B cell (primary cell): ENCODE data around the gene PTBP3. TPM values are rescaled to one million over a fixed set of nuclear protein-coding genes. Genes with fewer than 3 reads are reported as not detected.

Experiments used
- ATAC-seq: fragments of 200-7000 bp; cut with Tn5 transposase; one replicate; pipeline ENCODE4 v1.10.0; 2021; ENCODE audit warnings: low read depth, mild to moderate bottlenecking, moderate number of reproducible peaks, moderate library complexity
- CTCF ChIA-PET: fragments of 350-600 bp; sonication (Branson Sonifier 250); formaldehyde crosslinking; loops from one replicate; lab custom pipeline; 2021; ENCODE audit warnings: antibody characterized with exemption, inconsistent platforms; lab: Charles Lee
- POLR2A ChIA-PET: fragments of 350-600 bp; sonication (Branson Sonifier 250); formaldehyde crosslinking; loops from one replicate; lab custom pipeline; 2021; ENCODE audit warnings: antibody characterized with exemption; lab: Charles Lee
- DNase-seq: peaks from one replicate; pipeline ENCODE4 v3.0.0; 2013
- H2AFZ ChIP-seq: 2 replicates; pipeline ENCODE4 v1.6.1; 2012; ENCODE audit warnings: mild to moderate bottlenecking, low read depth, low read length; ENCODE audit not compliant: insufficient read depth, poor library complexity, severe bottlenecking
- H3K27ac ChIP-seq, 2 donors: 1 replicate in 1 of 2; 2 replicates in 1 of 2; pipeline ENCODE4 v1.5.1; 2012 to 2013; ENCODE audit warnings: low read length in 2 of 2, mild to moderate bottlenecking in 2 of 2, moderate library complexity in 1 of 2
- H3K27me3 ChIP-seq, 4 experiments: fragments of 200-600 bp in 1 of 4; sonication (generic) in 1 of 4; replicated peaks in 1 of 4; 1 replicate in 2 of 4; 2 replicates in 2 of 4; pipeline versions ENCODE4 v1.6.1 to v1.7.0; 2013 to 2016; ENCODE audit warnings: low read length in 3 of 4, mild to moderate bottlenecking in 2 of 4, mixed read lengths in 1 of 4, moderate library complexity in 1 of 4; ENCODE audit not compliant: insufficient read depth in 4 of 4, control insufficient read depth in 3 of 4; ENCODE audit errors: control extremely low read depth in 1 of 4
- H3K36me3 ChIP-seq, 2 experiments: replicated peaks in 1 of 2; 1 replicate in 1 of 2; 2 replicates in 1 of 2; pipeline versions ENCODE4 v1.6.1 to v1.7.1; 2013; ENCODE audit warnings: low read length in 1 of 2; ENCODE audit not compliant: insufficient read depth in 2 of 2, control insufficient read depth in 1 of 2; ENCODE audit errors: control extremely low read depth in 1 of 2, extremely low read depth in 1 of 2
- H3K4me1 ChIP-seq, 2 donors: fragments of 200-600 bp in 1 of 2; sonication (generic) in 1 of 2; 1 replicate in 1 of 2; 2 replicates in 1 of 2; pipeline versions ENCODE4 v1.5.1 to v1.6.1; 2013 to 2017; ENCODE audit warnings: low read length in 2 of 2; ENCODE audit not compliant: control insufficient read depth in 2 of 2, insufficient read depth in 2 of 2
- H3K4me2 ChIP-seq: replicated peaks from 2 replicates; pipeline ENCODE3; 2012; ENCODE audit warnings: mild to moderate bottlenecking, low read depth, low read length; ENCODE audit not compliant: poor library complexity, severe bottlenecking
- H3K4me3 ChIP-seq, 5 experiments: fragments of 200-600 bp in 1 of 5; sonication (generic) in 1 of 5; 1 replicate in 3 of 5; 2 replicates in 2 of 5; pipeline versions ENCODE4 v1.5.1 to v1.7.0; 2011 to 2016; ENCODE audit warnings: low read length in 4 of 5, mild to moderate bottlenecking in 4 of 5, low read depth in 2 of 5, control low read depth in 1 of 5, moderate library complexity in 1 of 5; ENCODE audit not compliant: insufficient read depth in 1 of 5; ENCODE audit errors: control extremely low read depth in 1 of 5, extremely low read depth in 1 of 5
- H3K79me2 ChIP-seq: fragments of 200-600 bp; sonication (generic); one replicate; pipeline ENCODE4 v1.6.0; 2016; ENCODE audit warnings: low read length; ENCODE audit not compliant: control insufficient read depth, insufficient read depth
- H3K9ac ChIP-seq: fragments of 200-600 bp; sonication (generic); 2 replicates; pipeline ENCODE4 v1.6.1; 2017; ENCODE audit warnings: mild to moderate bottlenecking, low read length, moderate library complexity
- H3K9me3 ChIP-seq, 3 donors: one replicate each; pipeline versions ENCODE4 v1.6.1 to v1.7.1; 2013; ENCODE audit warnings: low read length in 2 of 3; ENCODE audit not compliant: control insufficient read depth in 2 of 3, insufficient read depth in 1 of 3; ENCODE audit errors: control extremely low read depth in 1 of 3
- H4K20me1 ChIP-seq: 2 replicates; pipeline ENCODE4 v1.6.0; 2012; ENCODE audit warnings: mild to moderate bottlenecking, low read length; ENCODE audit not compliant: insufficient read depth, control insufficient read depth, poor library complexity, severe bottlenecking
- H3K27ac Mint-ChIP-seq: one replicate; pipeline ENCODE4 v1.8.0; 2021; ENCODE audit warnings: mixed read lengths
- H3K27me3 Mint-ChIP-seq: one replicate; pipeline ENCODE4 v1.8.0; 2021; ENCODE audit warnings: mixed read lengths
- H3K4me1 Mint-ChIP-seq: one replicate; pipeline ENCODE4 v1.8.0; 2021; ENCODE audit warnings: mixed read lengths
- H3K4me3 Mint-ChIP-seq: one replicate; pipeline ENCODE4 v1.8.0; 2021; ENCODE audit warnings: mixed read lengths
- H3K9me3 Mint-ChIP-seq: one replicate; pipeline ENCODE4 v1.8.0; 2022; ENCODE audit warnings: mixed read lengths; ENCODE audit not compliant: insufficient read depth
- EZH2 ChIP-seq: IDR thresholded peaks from 2 replicates; pipeline ENCODE4 v1.6.1; 2012; ENCODE audit warnings: borderline replicate concordance, low read depth, mild to moderate bottlenecking, moderate library complexity, low read length; ENCODE audit not compliant: insufficient read depth, poor library complexity, severe bottlenecking
- WGBS: methylation state at CpG from one replicate; pipeline ENCODE4 v1.1.5; 2013; ENCODE audit warnings: missing lambda C conversion rate; ENCODE audit not compliant: insufficient coverage; 5-methylcytosine and 5-hydroxymethylcytosine counted together
- intact Hi-C: fragments of 100-400 bp; cut with micrococcal nuclease; formaldehyde crosslinking; loops from one replicate; pipeline ENCODE4 v1.10.0; 2022
- polyA plus RNA-seq: library from polyadenylated mRNA; depleted of rRNA; stranded (reverse); fragments of >200 nt; gene quantifications from 2 replicates; pipeline ENCODE4 v1.2.3, GENCODE V29; 2012
- total RNA-seq, 2 donors: library from RNA; stranded (reverse); fragments of 120-200 nt in 1 of 2; gene quantifications; 1 replicate in 1 of 2; 2 replicates in 1 of 2; pipeline versions ENCODE4 v1.2.3 to v1.2.4, GENCODE V29; 2013 to 2022
- TF ChIP-seq, protein P1 (sequence below): fragments of 200-600 bp; IDR thresholded peaks from one replicate; pipeline ENCODE4 v1.8.0; 2022; ENCODE audit warnings: antibody characterized with exemption, mild to moderate bottlenecking

The PTBP3 gene
- total and polyA plus RNA-seq, 2 donors (not counting 1 experiment from before 2014, with no cell fraction given) = 22.8 to 133 TPM

DNA sequence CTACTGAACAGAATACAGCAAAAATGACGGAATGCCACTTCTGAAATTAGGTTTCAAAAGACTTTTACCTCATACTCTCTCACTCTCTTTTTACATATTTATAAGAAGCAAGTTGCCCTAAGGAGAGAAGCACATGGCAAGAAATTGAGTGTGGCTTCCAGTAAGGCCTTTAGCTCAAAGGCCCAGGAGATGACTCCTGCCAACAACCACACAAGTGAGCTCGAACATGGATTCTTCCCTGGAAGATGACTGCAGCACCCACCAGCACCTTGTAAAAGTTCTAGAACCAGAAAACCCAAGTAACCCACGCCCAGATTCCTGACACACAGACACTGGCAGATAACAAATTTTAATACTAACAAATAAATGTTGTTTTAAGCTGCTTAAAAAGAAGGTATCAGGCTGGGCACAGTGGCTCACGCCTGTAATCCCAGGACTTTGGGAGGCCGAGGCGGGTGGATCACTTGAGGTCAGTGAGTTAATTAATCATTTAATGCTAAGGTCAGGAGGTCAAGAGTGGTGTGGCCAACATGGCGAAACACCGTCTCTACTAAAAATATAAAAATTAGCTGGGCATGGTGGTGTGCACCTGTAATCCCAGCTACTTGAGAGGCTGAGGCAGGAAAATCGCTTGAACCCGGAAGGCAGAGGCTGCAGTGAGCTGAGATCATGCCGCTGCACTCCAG, 17.0 kb downstream of the PTBP3 start:
- Mint-ChIP-seq H3K27me3 (no peaks in the 10 kb centered on the region), H3K9me3 (no peaks in the 10 kb centered on the region), H3K4me1 (peaks cover 56% of the 10 kb centered on the region), H3K27ac (peak overlapping the region; percentile 10), H3K4me3 (peak overlapping the region; percentile 37)
- no peak for TF ChIP-seq EZH2
- TF ChIP-seq, protein P1, sequence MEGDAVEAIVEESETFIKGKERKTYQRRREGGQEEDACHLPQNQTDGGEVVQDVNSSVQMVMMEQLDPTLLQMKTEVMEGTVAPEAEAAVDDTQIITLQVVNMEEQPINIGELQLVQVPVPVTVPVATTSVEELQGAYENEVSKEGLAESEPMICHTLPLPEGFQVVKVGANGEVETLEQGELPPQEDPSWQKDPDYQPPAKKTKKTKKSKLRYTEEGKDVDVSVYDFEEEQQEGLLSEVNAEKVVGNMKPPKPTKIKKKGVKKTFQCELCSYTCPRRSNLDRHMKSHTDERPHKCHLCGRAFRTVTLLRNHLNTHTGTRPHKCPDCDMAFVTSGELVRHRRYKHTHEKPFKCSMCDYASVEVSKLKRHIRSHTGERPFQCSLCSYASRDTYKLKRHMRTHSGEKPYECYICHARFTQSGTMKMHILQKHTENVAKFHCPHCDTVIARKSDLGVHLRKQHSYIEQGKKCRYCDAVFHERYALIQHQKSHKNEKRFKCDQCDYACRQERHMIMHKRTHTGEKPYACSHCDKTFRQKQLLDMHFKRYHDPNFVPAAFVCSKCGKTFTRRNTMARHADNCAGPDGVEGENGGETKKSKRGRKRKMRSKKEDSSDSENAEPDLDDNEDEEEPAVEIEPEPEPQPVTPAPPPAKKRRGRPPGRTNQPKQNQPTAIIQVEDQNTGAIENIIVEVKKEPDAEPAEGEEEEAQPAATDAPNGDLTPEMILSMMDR = no peak
- H2AFZ ChIP-seq = no peak overlapping the region
- DNase-seq (no peak), ATAC-seq (no peak)
- peaks cover 92% of the 10 kb centered on the region for H4K20me1 ChIP-seq
- H3K9ac ChIP-seq = no peak overlapping the region
- no peak overlapping the region for H3K4me3 ChIP-seq
- peaks cover 98% of the 10 kb centered on the region for H3K79me2 ChIP-seq
- H3K9me3 ChIP-seq = peaks cover 0 to 4% (median 0%) of the 10 kb centered on the region in 3 donors
- intact Hi-C loops = no loop called here
- no peak overlapping the region for H3K27ac ChIP-seq
- no peak overlapping the region for H3K4me2 ChIP-seq
- H3K36me3 ChIP-seq = no peaks in the 10 kb centered on the region
- peaks cover 19 to 21% of the 10 kb centered on the region in 2 donors for H3K4me1 ChIP-seq
- 95% methylated on average over 4 of the region's 11 CpGs for WGBS
- ChIA-PET POLR2A (no interaction called here), CTCF (interaction anchor here (1.8 kb wide), 1 partner anchor 13 kb away, joined by 5 read pairs; no protein-coding TSS in a partner anchor)
- no peaks in the 10 kb centered on the region for H3K27me3 ChIP-seq
